ENCODE data around the gene KCNMA1. TPM values are rescaled to one million over a fixed set of nuclear protein-coding genes. Genes with fewer than 3 reads are reported as not detected.

Gene KCNMA1
- total and polyA plus RNA-seq, 7 donors, result 15.3 to 427 (median 256) TPM

DNA sequence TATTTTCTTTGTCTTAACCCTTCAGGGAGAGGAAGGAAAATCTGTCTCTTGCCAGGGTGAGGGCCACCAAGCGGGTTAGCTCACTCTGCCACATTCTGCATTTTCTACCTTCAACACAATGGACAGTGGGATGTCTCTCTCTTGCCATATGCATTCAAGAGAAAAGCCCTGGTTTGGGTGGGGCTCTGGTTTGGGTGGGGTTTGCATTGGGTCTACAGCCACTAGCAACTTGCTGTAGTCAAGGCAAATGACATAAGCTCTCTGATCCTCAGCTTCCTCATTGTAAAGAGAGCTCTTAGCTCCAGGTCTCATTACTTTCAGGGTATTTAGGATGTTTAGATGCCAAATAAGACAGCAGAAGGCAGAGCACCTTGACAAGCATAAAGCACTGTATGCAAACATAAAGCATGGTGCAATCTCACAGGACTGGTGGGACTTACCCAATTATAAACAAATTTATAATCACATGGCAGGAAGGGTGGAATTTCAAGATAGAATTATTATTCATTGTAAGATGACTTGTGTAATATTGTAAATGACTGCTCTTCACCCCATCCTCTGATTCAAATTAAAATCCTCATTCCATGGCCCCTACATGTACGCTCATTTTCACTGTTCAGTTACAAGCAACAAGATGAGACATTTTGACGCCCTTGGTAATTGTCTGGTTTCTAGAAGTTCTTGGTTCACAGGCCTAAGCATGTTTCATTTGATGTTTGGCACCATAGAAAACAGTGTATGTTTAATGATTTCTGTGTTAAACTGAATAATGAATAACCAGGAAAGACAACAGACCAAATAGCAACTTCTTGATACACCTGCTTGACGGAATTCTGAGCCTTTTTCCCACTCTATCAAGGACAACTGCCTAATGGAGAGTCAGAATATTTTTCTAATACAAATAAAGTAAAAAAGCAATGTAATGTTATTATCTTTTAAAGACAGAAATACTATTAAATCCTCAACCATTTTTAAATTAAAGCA lies 258.9 kb downstream of the KCNMA1 start:
- peaks cover 0 to 53% (median 33%) of the 10 kb centered on the region in 4 donors for H3K4me1 ChIP-seq
- intact Hi-C loops (cut with DNase I), result loop anchor here (10.0 kb wide), 1 partner anchor 134 kb away; no protein-coding TSS in a partner anchor
- WGBS, 2 donors, result 92 to 94% methylated on average over 4 of the region's 4 CpGs

DNA sequence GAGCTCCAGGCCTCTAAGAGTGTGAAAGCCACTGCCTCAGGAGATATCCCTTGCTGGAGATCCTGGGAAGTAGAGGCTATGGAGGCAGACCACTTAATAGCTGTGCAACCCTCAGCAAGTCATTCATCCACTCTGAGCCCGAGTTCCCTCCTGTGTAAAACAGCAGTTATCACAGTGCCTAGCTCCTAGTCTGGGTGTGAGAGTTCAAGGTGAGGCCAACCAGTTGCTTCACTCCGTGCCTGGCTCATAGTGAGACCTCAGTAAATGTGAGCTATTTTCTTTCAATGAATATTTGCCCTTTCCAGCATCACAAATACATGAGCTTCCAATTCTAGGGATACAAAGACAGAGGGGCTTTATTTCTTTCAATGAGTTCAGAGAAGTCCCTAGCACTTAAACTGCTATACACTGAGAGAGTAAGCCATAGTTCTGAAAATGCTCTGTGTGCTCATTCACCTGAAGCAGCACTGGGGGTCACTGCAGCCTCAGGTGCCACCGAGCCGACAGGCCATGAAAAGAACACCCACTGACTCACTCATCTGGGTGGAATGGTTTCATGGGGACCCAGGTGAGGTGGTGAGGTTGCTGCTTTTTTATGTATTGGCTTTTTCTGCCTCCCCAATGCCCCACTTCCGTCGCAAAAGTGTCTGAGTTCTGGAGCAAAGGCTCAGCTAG lies 259.8 kb downstream of the KCNMA1 start:
- Histone ChIP-seq H3K9me3 (no peaks in the 10 kb centered on the region), H3K4me1 (peaks cover under 1 to 56% (median 37%) of the 10 kb centered on the region in 4 donors), H3K27ac (peak overlapping the region; percentile 36 to 89 (median 84)), H3K36me3 (peaks cover 0 to 4% (median 0%) of the 10 kb centered on the region in 4 donors), H3K27me3 (no peaks in the 10 kb centered on the region), H3K4me3 (no peak overlapping the region)
- intact Hi-C loops (cut with DNase I), result loop anchor here (10.0 kb wide), 1 partner anchor 133 kb away; no protein-coding TSS in a partner anchor
- TF ChIP-seq POLR2AphosphoS5 (IDR thresholded peaks at IDR 0.05) (no peak), POLR2A (IDR thresholded peaks at IDR 0.05) (no peak), EP300 (IDR thresholded peaks at IDR 0.05) (no peak)
- TF ChIP-seq, protein P1, sequence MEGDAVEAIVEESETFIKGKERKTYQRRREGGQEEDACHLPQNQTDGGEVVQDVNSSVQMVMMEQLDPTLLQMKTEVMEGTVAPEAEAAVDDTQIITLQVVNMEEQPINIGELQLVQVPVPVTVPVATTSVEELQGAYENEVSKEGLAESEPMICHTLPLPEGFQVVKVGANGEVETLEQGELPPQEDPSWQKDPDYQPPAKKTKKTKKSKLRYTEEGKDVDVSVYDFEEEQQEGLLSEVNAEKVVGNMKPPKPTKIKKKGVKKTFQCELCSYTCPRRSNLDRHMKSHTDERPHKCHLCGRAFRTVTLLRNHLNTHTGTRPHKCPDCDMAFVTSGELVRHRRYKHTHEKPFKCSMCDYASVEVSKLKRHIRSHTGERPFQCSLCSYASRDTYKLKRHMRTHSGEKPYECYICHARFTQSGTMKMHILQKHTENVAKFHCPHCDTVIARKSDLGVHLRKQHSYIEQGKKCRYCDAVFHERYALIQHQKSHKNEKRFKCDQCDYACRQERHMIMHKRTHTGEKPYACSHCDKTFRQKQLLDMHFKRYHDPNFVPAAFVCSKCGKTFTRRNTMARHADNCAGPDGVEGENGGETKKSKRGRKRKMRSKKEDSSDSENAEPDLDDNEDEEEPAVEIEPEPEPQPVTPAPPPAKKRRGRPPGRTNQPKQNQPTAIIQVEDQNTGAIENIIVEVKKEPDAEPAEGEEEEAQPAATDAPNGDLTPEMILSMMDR (IDR thresholded peaks at IDR 0.05), result no peak
- WGBS, 2 donors, result 63 to 75% methylated on average over 6 of the region's 6 CpGs
- DNase-seq, result no peak

More for the DNA sequence above, 258.9 kb downstream of the KCNMA1 start:
- no peak overlapping the region for H3K4me3 ChIP-seq
- no peaks in the 10 kb centered on the region for H3K27me3 ChIP-seq
- TF ChIP-seq POLR2A (IDR thresholded peaks at IDR 0.05) (no peak), POLR2AphosphoS5 (IDR thresholded peaks at IDR 0.05) (no peak), EP300 (IDR thresholded peaks at IDR 0.05) (no peak)
- TF ChIP-seq, protein P1 (IDR thresholded peaks at IDR 0.05), result no peak
- no peaks in the 10 kb centered on the region for H3K9me3 ChIP-seq
- peaks cover 0 to 4% (median 0%) of the 10 kb centered on the region in 4 donors for H3K36me3 ChIP-seq
- no peak for DNase-seq
- H3K27ac ChIP-seq, result peak overlapping the region in 3 of 4 donors; percentile 5 to 89 (median 88)

DNA sequence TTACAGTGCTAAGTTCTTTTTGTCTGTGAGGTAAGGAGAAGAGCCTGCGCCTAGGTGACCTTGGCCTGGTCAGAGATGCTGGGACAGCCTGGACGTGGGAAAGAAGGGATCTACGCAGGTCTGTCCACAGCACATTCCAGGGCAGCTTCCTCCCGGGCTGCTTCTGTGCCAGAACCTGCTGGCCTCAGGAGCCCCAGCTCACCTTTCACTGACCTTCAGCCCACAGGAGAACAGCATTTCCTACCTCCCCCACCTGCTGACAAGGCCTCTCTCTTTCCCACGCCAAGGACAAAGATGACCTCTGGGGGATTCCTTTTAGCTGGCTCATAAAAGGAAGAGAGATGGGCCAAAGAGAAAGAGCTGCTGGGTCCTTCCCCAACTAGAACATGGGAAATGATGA lies 260.6 kb downstream of the KCNMA1 start:
- no peak overlapping the region for H3K4me3 ChIP-seq
- TF ChIP-seq EP300 (IDR thresholded peaks at IDR 0.05), result no peak
- TF ChIP-seq POLR2A (IDR thresholded peaks at IDR 0.05), result no peak
- TF ChIP-seq, protein P1 (IDR thresholded peaks at IDR 0.05), result no peak
- TF ChIP-seq POLR2AphosphoS5 (IDR thresholded peaks at IDR 0.05), result no peak
- H3K4me1 ChIP-seq, result peaks cover 3 to 60% (median 42%) of the 10 kb centered on the region in 4 donors
- no peak for DNase-seq
- H3K9me3 ChIP-seq, result no peaks in the 10 kb centered on the region
- H3K36me3 ChIP-seq, result peaks cover 0 to 3% (median 0%) of the 10 kb centered on the region in 4 donors
- H3K27me3 ChIP-seq, result no peaks in the 10 kb centered on the region
- intact Hi-C loops (cut with DNase I), result loop anchor here (10.0 kb wide), 1 partner anchor 132 kb away; no protein-coding TSS in a partner anchor
- H3K27ac ChIP-seq, result peak overlapping the region; percentile 36 to 89 (median 84)
- WGBS, 2 donors, result 81 to 87% methylated on average over 5 of the region's 5 CpGs

DNA sequence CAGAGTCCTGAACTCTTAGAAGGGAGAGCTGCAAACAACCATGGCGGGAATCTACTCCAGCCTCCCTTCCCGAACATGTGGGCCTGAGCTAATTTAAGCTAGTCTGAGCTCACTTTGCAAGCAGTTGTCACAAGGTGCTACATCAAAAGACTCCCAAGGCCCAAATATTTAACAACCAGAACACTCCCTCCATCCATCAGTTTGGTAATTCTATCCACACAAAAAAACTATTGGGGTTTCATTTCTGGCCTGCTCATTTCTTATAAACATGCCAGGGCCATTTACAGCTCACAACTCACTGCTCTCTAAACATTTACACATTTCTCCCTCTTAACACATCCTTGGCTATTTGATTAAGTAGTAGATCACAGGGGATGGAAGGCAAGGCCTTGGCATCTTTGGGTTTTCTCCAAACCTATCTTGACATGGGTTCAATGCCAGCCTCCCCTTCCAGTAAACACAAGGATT lies 263.4 kb downstream of the KCNMA1 start:
- Histone ChIP-seq H3K27ac (peak overlapping the region; percentile 73 to 89 (median 84)), H3K4me1 (peaks cover 3 to 76% (median 59%) of the 10 kb centered on the region in 4 donors), H3K36me3 (no peaks in the 10 kb centered on the region), H3K9me3 (no peaks in the 10 kb centered on the region), H3K4me3 (no peak overlapping the region), H3K27me3 (no peaks in the 10 kb centered on the region)
- WGBS, 2 donors, result 83 to 86% methylated on average over 2 of the region's 2 CpGs
- peak; percentile 87 for DNase-seq
- TF ChIP-seq POLR2AphosphoS5 (IDR thresholded peaks at IDR 0.05) (peak; percentile 84 to 91 (median 87)), POLR2A (IDR thresholded peaks at IDR 0.05) (no peak), EP300 (IDR thresholded peaks at IDR 0.05) (peak; percentile 77 to 90 (median 85))
- TF ChIP-seq, protein P1 (IDR thresholded peaks at IDR 0.05), result no peak
- intact Hi-C loops (cut with DNase I), result loop anchor here (5.0 to 10.0 kb wide), 4 partner anchors 52 to 197 kb away; no protein-coding TSS in a partner anchor
